H1 (cell line): ENCODE measurements around the gene OR2H1. TPM values are rescaled to one million over a fixed set of nuclear protein-coding genes. Genes with fewer than 3 reads are reported as not detected.

ENCODE experiments used
- BRCA1 ChIP-seq: IDR thresholded peaks from 2 replicates; pipeline ENCODE4 v1.6.1; 2012; ENCODE audit warnings: low read depth, low read length, improper control_type of control experiment
- POLR2AphosphoS5 ChIP-seq: IDR thresholded peaks from 2 replicates; pipeline ENCODE4 v1.6.1; 2011; ENCODE audit warnings: low read depth, low read length
- RNF2 ChIP-seq: fragments of 200-900, 300-1000 bp; sonication (generic); IDR thresholded peaks from 2 replicates; pipeline ENCODE4 v1.7.1; 2016; ENCODE audit warnings: borderline replicate concordance, low read depth, mild to moderate bottlenecking, antibody characterized with exemption, low read length; ENCODE audit not compliant: poor library complexity, severe bottlenecking; ENCODE audit errors: missing control alignments
- SUZ12 ChIP-seq: fragments of 200-600 bp; sonication (generic); IDR thresholded peaks from 2 replicates; pipeline ENCODE4 v1.6.1; 2012; ENCODE audit warnings: mild to moderate bottlenecking, inconsistent platforms, low read length, moderate library complexity, mixed read lengths
- polyA plus RNA-seq, 7 experiments: library from polyadenylated mRNA; depleted of rRNA in 3 of 7; stranded (reverse) in 5 of 7; unstranded in 2 of 7; fragments of >200 nt in 5 of 7; fragments of 200-250 nt in 2 of 7; gene quantifications; 1 replicate in 5 of 7; 2 replicates in 1 of 7; 4 replicates in 1 of 7; pipeline versions ENCODE4 v1.2.1 to v1.2.3, GENCODE V29; 2011 to 2013; ENCODE audit warnings: missing spikeins in 2 of 7, mixed read lengths in 2 of 7
- total RNA-seq: library from RNA; stranded (reverse); fragmentation: NEBNext Ultra II Directional; extraction: Animal tissue kit (Norgen Biotek cat#: 25700); gene quantifications from 2 replicates; pipeline ENCODE4 v1.2.1, GENCODE V29; 2021

Gene OR2H1
- total and polyA plus RNA-seq, 2 of the 8 experiments (the other 6 are each of a cell fraction or from before 2014, with no cell fraction given), result not detected

DNA sequence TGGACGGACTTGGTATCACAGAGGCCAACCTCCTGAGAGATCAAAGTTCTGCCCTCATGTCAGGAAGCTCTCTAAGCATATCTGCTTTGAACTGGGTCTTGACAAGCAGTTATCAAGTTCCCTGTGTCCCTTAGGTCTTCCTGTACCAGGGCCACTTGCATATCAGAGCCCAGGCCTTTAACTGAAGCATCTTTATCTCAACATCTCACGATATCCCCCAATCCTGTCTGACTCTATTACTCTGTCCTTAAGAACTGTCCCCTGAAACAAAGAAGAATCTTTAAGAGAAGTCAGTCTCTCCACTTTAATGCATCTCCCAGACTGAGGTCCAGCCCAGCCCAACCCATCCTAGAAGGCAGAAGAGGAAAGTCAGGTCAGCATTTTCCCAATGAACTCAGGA is 22.6 kb downstream of the OR2H1 start (continued):
- TF ChIP-seq RNF2 (no peak), SUZ12 (no peak), POLR2AphosphoS5 (no peak), BRCA1 (no peak)
